Osteocyte (in vitro differentiated cells): ENCODE data around the gene RCOR1. TPM values are rescaled to one million over a fixed set of nuclear protein-coding genes. Genes with fewer than 3 reads are reported as not detected.
A peak's percentile ranks its signal among the peaks of the same experiment; 100 is the strongest.
"Not testable (repeated sequence)": the region's sequence is repeated elsewhere in the genome, so short reads cannot be mapped to it uniquely, and the experiment has no call there.

Experiments used
- DNase-seq: peaks from one replicate; pipeline ENCODE4 v3.0.0; 2021; ENCODE audit warnings: mixed read lengths; ENCODE audit not compliant: unreplicated experiment; ENCODE audit errors: extremely low spot score
- H3K27ac Mint-ChIP-seq: one replicate; pipeline ENCODE4 v1.8.0; 2021; ENCODE audit warnings: mild to moderate bottlenecking, mixed read lengths; ENCODE audit not compliant: unreplicated experiment
- H3K27me3 Mint-ChIP-seq: one replicate; pipeline ENCODE4 v1.8.0; 2021; ENCODE audit warnings: mixed read lengths; ENCODE audit not compliant: unreplicated experiment
- H3K36me3 Mint-ChIP-seq: one replicate; pipeline ENCODE4 v1.8.0; 2021; ENCODE audit warnings: mixed read lengths; ENCODE audit not compliant: unreplicated experiment
- H3K4me1 Mint-ChIP-seq: one replicate; pipeline ENCODE4 v1.8.0; 2021; ENCODE audit warnings: mixed read lengths; ENCODE audit not compliant: unreplicated experiment
- H3K4me3 Mint-ChIP-seq: one replicate; pipeline ENCODE4 v1.8.0; 2021; ENCODE audit warnings: mild to moderate bottlenecking, moderate library complexity, mixed read lengths; ENCODE audit not compliant: unreplicated experiment
- H3K9me3 Mint-ChIP-seq: one replicate; pipeline ENCODE4 v1.8.0; 2021; ENCODE audit warnings: mixed read lengths; ENCODE audit not compliant: unreplicated experiment
- total RNA-seq: library from RNA; stranded (reverse); gene quantifications from 2 replicates; pipeline ENCODE4 v1.2.1, GENCODE V29; 2021
- TF ChIP-seq, protein P1 (sequence below): fragments of 200-600 bp; sonication (generic); IDR thresholded peaks from 2 replicates; pipeline ENCODE4 v1.5.0; 2021; ENCODE audit warnings: antibody characterized with exemption, mild to moderate bottlenecking, moderate library complexity

RCOR1 gene
- total RNA-seq, 1 donor from 2014 or later, result 23.6 TPM

DNA sequence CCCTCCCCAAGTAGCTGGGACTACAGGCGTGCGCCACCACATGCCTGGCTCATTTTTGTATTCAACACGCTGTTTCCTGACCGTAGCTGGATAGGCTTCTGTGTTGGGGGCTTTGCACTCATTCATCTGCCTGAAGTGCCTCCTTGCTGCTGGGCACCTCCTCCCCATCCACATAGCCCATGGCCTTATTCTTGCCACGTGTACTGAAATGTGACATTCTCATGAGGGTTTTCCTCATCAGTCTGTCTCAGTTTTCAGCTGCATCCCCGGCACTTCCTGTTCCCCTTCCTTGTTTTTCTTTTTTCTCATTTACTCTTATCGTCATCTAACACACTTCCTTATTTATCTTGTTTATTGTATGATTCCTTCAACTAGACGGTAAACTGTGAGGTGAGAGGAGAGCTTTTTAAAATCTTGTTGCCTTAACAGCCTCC lies 36.6 kb downstream of the RCOR1 start:
- no peak overlapping the region for H3K4me3 Mint-ChIP-seq
- no peaks in the 10 kb centered on the region for H3K27me3 Mint-ChIP-seq
- TF ChIP-seq, protein P1, sequence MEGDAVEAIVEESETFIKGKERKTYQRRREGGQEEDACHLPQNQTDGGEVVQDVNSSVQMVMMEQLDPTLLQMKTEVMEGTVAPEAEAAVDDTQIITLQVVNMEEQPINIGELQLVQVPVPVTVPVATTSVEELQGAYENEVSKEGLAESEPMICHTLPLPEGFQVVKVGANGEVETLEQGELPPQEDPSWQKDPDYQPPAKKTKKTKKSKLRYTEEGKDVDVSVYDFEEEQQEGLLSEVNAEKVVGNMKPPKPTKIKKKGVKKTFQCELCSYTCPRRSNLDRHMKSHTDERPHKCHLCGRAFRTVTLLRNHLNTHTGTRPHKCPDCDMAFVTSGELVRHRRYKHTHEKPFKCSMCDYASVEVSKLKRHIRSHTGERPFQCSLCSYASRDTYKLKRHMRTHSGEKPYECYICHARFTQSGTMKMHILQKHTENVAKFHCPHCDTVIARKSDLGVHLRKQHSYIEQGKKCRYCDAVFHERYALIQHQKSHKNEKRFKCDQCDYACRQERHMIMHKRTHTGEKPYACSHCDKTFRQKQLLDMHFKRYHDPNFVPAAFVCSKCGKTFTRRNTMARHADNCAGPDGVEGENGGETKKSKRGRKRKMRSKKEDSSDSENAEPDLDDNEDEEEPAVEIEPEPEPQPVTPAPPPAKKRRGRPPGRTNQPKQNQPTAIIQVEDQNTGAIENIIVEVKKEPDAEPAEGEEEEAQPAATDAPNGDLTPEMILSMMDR, result no peak
- DNase-seq, result no peak
- H3K27ac Mint-ChIP-seq, result no peak overlapping the region
- peaks cover 16% of the 10 kb centered on the region for H3K4me1 Mint-ChIP-seq
- no peaks in the 10 kb centered on the region for H3K9me3 Mint-ChIP-seq
- no peaks in the 10 kb centered on the region for H3K36me3 Mint-ChIP-seq

DNA sequence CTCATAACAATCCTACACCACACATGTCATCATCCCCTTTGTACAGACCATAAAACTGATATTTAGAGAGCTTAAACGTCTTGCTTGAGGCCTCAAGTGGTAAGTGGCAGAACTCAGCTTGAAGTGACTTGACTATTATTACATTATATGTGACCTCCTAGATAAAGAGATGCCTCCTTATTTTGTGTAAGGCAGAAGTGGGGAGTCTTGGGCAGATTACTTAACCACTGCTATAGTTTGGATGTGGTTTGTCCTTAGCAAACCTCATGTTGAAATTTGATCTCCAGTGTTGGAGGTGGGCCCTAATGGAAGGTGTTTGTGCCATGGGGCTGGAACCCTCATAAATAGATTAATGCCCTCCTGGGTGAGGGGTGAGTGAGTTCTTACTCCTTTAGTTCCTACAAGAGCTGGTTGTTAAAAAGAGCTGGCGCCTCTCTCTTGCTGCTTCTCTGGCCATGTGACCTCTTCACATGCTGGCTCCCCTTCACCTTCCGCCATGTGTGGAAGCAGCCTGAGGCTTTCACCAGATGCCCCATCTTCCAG lies 37.4 kb downstream of the RCOR1 start:
- H3K27me3 Mint-ChIP-seq, result no peaks in the 10 kb centered on the region
- H3K4me3 Mint-ChIP-seq, result no peak overlapping the region
- H3K27ac Mint-ChIP-seq, result peak overlapping the region; percentile 8
- TF ChIP-seq, protein P1, result no peak
- no peaks in the 10 kb centered on the region for H3K9me3 Mint-ChIP-seq
- DNase-seq, result no peak
- no peaks in the 10 kb centered on the region for H3K36me3 Mint-ChIP-seq
- peaks cover 16% of the 10 kb centered on the region for H3K4me1 Mint-ChIP-seq

DNA sequence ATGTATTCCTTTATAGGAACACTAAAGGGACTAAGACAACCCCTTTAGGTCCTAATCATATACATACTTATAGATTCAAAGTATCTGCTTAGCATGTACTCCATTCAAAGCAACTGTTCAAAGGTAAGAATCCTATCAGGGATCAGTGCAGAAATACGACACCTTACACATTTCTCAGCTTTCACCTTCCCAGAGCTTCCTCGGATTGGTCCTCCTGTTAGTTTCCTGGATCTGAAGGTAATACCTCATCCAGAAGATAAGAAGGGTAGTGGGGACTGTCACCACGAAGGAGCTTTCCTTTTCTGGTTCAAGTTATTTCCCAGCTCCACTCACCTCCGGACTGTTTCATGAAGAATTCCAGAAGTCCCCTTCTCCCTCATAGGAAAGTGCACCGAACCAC lies 38.0 kb downstream of the RCOR1 start:
- H3K36me3 Mint-ChIP-seq, result no peaks in the 10 kb centered on the region
- TF ChIP-seq, protein P1, result no peak
- no peak for DNase-seq
- H3K9me3 Mint-ChIP-seq, result no peaks in the 10 kb centered on the region
- H3K27me3 Mint-ChIP-seq, result no peaks in the 10 kb centered on the region
- H3K4me1 Mint-ChIP-seq, result peaks cover 16% of the 10 kb centered on the region
- no peak overlapping the region for H3K4me3 Mint-ChIP-seq
- H3K27ac Mint-ChIP-seq, result no peak overlapping the region

DNA sequence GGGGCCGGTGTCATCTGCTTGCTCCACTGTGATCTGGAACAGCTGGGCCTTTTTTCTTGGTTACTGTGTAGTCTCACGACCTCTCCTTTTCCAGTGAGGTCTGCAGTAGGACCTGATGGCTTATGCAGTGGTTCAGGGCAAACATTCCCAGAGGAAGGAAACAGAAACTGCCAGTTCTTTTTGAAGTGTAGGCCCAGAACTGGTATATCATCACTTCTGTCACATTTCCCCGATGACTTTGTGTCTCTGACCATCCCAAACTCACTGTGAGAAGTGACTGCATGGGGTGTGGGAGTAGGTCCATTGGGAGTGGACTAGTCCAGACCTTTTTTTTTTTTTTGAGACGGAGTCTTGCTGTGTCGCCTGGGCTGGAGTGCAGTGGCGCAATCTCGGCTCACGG lies 38.4 kb downstream of the RCOR1 start:
- Mint-ChIP-seq H3K27me3 (no peaks in the 10 kb centered on the region), H3K27ac (no peak overlapping the region), H3K36me3 (no peaks in the 10 kb centered on the region), H3K9me3 (no peaks in the 10 kb centered on the region), H3K4me1 (peaks cover 16% of the 10 kb centered on the region), H3K4me3 (no peak overlapping the region)
- TF ChIP-seq, protein P1, result no peak
- no peak for DNase-seq

DNA sequence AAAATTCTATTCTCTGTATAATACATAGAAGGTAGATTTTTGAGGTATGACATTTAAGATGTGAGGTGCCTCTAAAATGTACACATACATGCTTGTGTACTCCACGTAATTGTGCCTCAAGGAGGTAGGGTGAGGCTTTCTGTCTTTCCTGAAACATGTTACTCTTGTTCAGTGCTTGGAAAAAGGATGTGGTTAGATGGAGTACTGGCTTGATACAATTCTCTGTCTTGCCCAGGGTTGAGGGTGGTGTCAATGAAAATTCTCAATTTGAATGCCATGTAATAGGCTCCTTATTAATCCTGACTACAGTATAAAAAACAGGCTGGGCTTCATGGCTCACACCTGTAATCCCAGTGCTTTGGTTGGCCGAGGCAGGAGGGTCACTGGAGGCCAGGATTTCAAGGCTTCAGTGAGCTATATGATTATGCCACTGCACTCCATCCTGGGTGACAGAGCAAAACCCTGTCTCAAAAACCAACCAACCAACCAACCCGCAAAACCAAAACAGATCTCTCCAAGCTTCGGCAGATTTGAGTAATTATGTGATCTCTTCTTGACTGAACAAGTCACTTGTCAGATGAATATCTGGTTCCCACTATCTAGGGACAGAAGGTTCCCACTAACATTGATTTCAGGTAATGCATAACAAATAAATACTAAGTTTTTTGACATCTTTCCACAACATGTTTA lies 41.6 kb downstream of the RCOR1 start:
- H3K27ac Mint-ChIP-seq, result no peak overlapping the region
- TF ChIP-seq, protein P1, result no peak
- no peak for DNase-seq
- no peaks in the 10 kb centered on the region for H3K36me3 Mint-ChIP-seq
- no peaks in the 10 kb centered on the region for H3K9me3 Mint-ChIP-seq
- H3K27me3 Mint-ChIP-seq, result no peaks in the 10 kb centered on the region
- peaks cover 22% of the 10 kb centered on the region for H3K4me1 Mint-ChIP-seq
- no peak overlapping the region for H3K4me3 Mint-ChIP-seq

DNA sequence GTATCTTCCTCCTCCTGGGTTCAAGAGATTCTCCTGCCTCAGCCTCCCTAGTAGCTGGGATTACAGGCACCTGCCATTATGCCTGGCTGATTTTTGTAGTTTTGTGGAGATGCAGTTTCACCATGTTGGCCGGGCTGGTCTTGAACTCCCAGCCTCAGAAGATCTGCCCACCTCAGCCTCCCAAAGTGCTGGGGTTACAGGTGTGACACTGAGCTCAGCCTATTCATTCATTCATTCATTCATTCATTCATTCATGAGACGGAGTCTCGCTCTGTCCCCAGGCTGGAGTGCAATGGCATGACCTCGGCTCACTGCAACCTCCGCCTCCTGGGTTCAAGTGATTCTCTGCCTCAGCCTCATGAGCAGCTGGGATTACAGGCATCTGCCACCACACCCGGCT lies 47.2 kb downstream of the RCOR1 start:
- not testable (repeated sequence) for H3K27me3 Mint-ChIP-seq, DNase-seq, H3K4me1 Mint-ChIP-seq, H3K4me3 Mint-ChIP-seq, H3K27ac Mint-ChIP-seq, H3K36me3 Mint-ChIP-seq, H3K9me3 Mint-ChIP-seq
